HEK293T (cell line): Measurements from ENCODE around the gene MATCAP1.

Experiments
- FOXA1 ChIP-seq: fragments of 450-650 bp; IDR thresholded peaks from 2 replicates; pipeline ENCODE4 v1.6.1; 2016; ENCODE audit warnings: mild to moderate bottlenecking
- FOXK2 ChIP-seq: fragments of 450-650 bp; IDR thresholded peaks from 2 replicates; pipeline ENCODE4 v1.6.1; 2016; ENCODE audit warnings: mild to moderate bottlenecking
- PKNOX1 ChIP-seq: fragments of 450-650 bp; IDR thresholded peaks from 2 replicates; pipeline ENCODE4 v1.6.1; 2016

- TF ChIP-seq FOXA1 (no peak), FOXK2 (no peak), PKNOX1 (no peak)
These were observed 36.2 kb downstream of the MATCAP1 start for GRCh38 chr16:67147437-67148140.
